H1 (cell line): ENCODE results near the gene DDX51. TPM values are rescaled to one million over a fixed set of nuclear protein-coding genes. Genes with fewer than 3 reads are reported as not detected.

Source experiments
- BACH1 ChIP-seq: IDR thresholded peaks from 2 replicates; pipeline ENCODE4 v1.6.1; 2012; ENCODE audit warnings: low read length, improper control_type of control experiment
- BRCA1 ChIP-seq: IDR thresholded peaks from 2 replicates; pipeline ENCODE4 v1.6.1; 2012; ENCODE audit warnings: low read depth, low read length, improper control_type of control experiment
- CBX5 ChIP-seq: fragments of 300-800, 300-1000 bp; sonication (generic); IDR thresholded peaks from 2 replicates; pipeline ENCODE4 v1.7.1; 2016; ENCODE audit warnings: antibody characterized with exemption, low read length, low read depth
- RAD21 ChIP-seq, 2 experiments: IDR thresholded peaks in 1 of 2; conservative IDR thresholded peaks in 1 of 2; 2 replicates each; pipeline ENCODE4 v1.6.1; 2011; ENCODE audit warnings: low read depth in 2 of 2, low read length in 2 of 2, improper control_type of control experiment in 1 of 2, inconsistent platforms in 1 of 2, mild to moderate bottlenecking in 1 of 2, moderate library complexity in 1 of 2
- SP4 ChIP-seq: IDR thresholded peaks from 2 replicates; pipeline ENCODE4 v1.6.1; 2012; ENCODE audit warnings: low read length, inconsistent platforms
- USF2 ChIP-seq: IDR thresholded peaks from 2 replicates; pipeline ENCODE4 v1.6.1; 2011; ENCODE audit warnings: low read length, improper control_type of control experiment
- ZNF274 ChIP-seq: IDR thresholded peaks from 2 replicates; pipeline ENCODE4 v1.7.0; 2012; ENCODE audit warnings: low read length, borderline replicate concordance; ENCODE audit errors: extremely low read depth
- polyA plus RNA-seq, 7 experiments: library from polyadenylated mRNA; depleted of rRNA in 3 of 7; stranded (reverse) in 5 of 7; unstranded in 2 of 7; fragments of >200 nt in 5 of 7; fragments of 200-250 nt in 2 of 7; gene quantifications; 1 replicate in 5 of 7; 2 replicates in 1 of 7; 4 replicates in 1 of 7; pipeline versions ENCODE4 v1.2.1 to v1.2.3, GENCODE V29; 2011 to 2013; ENCODE audit warnings: missing spikeins in 2 of 7, mixed read lengths in 2 of 7
- total RNA-seq: library from RNA; stranded (reverse); fragmentation: NEBNext Ultra II Directional; extraction: Animal tissue kit (Norgen Biotek cat#: 25700); gene quantifications from 2 replicates; pipeline ENCODE4 v1.2.1, GENCODE V29; 2021

DDX51 gene
- total and polyA plus RNA-seq, 2 of the 8 experiments (the other 6 are each of a cell fraction or from before 2014, with no cell fraction given): 11.2 to 24.4 TPM

DNA sequence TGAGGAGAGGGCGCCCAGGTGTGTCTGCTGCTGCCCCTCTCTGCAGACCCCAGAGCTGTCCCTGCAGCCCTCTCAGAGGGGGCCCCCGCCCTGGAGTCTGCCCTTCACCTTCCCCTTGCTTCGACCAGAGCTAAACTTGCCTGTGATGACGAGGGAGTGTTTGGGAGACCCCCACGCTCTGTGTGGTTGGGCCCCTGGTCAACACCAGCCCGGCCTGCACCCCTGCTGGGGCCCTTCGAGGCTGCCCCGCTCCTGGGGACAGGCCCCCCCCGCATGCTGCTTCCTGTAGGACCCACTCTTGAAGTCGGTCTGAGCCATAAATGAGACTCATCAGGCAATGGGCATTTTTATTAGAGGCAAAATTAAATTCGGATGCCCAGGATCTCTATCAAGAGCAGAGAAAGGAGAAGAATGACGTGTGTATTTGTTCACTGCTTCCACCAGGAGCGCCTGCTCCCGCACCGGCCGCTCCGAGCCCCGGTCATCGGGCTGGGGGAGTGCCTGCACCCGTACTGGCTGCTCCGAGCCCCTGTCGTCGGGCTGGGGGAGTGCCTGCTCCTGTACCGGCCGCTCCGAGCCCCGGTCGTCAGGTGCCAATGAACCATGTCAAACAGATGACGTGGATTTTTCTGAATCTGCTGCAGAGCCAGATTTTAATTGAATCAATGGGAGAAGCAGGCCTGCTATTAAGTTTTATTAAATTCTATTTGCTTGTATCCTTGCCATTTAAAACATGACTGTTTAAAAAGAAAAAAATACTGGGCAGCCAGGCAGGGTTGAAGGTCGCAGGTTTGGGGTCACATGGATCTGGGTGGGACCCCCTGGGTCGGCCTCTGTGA, 47.8 kb upstream of the DDX51 start (continued):
- TF ChIP-seq CBX5 (no peak), SP4 (no peak), BACH1 (no peak), RAD21 (IDR thresholded peaks at IDR 0.05 in 1 of 2, conservative IDR thresholded peaks at IDR 0.05 in 1 of 2; ENCODE audit: low read depth in 2 of 2, low read length in 2 of 2) (no peak), BRCA1 (no peak), USF2 (no peak), ZNF274 (no peak)
